ENCODE measurements around the gene TCP11L2.
"Not testable (repeated sequence)": the region's sequence is repeated elsewhere in the genome, so short reads cannot be mapped to it uniquely, and the experiment has no call there.

TCP11L2 gene

GRCh38 chr12:106284358-106285105 is 18.0 kb upstream of the TCP11L2 start:
- no peak for DNase-seq (ENCODE audit: low read depth in 2 of 2)

- DNase-seq (ENCODE audit: low read depth in 2 of 2) = no peak
Measured at GRCh38 chr12:106285982-106286381, 16.6 kb upstream of the TCP11L2 start.

GRCh38 chr12:106286576-106287162 is 15.9 kb upstream of the TCP11L2 start:
- DNase-seq (ENCODE audit: low read depth in 2 of 2) = not testable (repeated sequence)

GRCh38 chr12:106287364-106287763 is 15.2 kb upstream of the TCP11L2 start:
- DNase-seq (ENCODE audit: low read depth in 2 of 2) = no peak

GRCh38 chr12:106288101-106288493 is 14.4 kb upstream of the TCP11L2 start:
- DNase-seq (ENCODE audit: low read depth in 2 of 2) = no peak

GRCh38 chr12:106288494-106289195 is 13.9 kb upstream of the TCP11L2 start:
- DNase-seq (ENCODE audit: low read depth in 2 of 2) = no peak

GRCh38 chr12:106289196-106289681 is 13.3 kb upstream of the TCP11L2 start:
- DNase-seq (ENCODE audit: low read depth in 2 of 2) = no peak

- DNase-seq (ENCODE audit: low read depth in 2 of 2) = no peak
Measured at GRCh38 chr12:106290666-106291065, 11.9 kb upstream of the TCP11L2 start.

GRCh38 chr12:106291342-106291741 is 11.2 kb upstream of the TCP11L2 start:
- no peak for DNase-seq (ENCODE audit: low read depth in 2 of 2)

GRCh38 chr12:106292339-106292738 is 10.2 kb upstream of the TCP11L2 start:
- DNase-seq (ENCODE audit: low read depth in 2 of 2) = no peak

GRCh38 chr12:106296179-106296877 is 6.2 kb upstream of the TCP11L2 start:
- DNase-seq (ENCODE audit: low read depth in 2 of 2) = no peak

- DNase-seq (ENCODE audit: low read depth in 2 of 2) = no peak
Measured at GRCh38 chr12:106297075-106297474, 5.5 kb upstream of the TCP11L2 start.

GRCh38 chr12:106297681-106298080 is 4.9 kb upstream of the TCP11L2 start:
- no peak for DNase-seq (ENCODE audit: low read depth in 2 of 2)

- no peak for DNase-seq (ENCODE audit: low read depth in 2 of 2)
Measured at GRCh38 chr12:106299202-106299774, 3.2 kb upstream of the TCP11L2 start.

GRCh38 chr12:106300761-106301160 is 1.8 kb upstream of the TCP11L2 start:
- DNase-seq (ENCODE audit: low read depth in 2 of 2) = no peak

- DNase-seq (ENCODE audit: low read depth in 2 of 2) = no peak
Measured at GRCh38 chr12:106301241-106301610, 1.3 kb upstream of the TCP11L2 start.

GRCh38 chr12:106301611-106302321 is 767 bp upstream of the TCP11L2 start:
- peak; percentile 9 to 21 for DNase-seq (ENCODE audit: low read depth in 2 of 2)

- peak; percentile 49 to 52 for DNase-seq (ENCODE audit: low read depth in 2 of 2)
Measured at GRCh38 chr12:106303202-106303820, 778 bp downstream of the TCP11L2 start.

- no peak for DNase-seq (ENCODE audit: low read depth in 2 of 2)
Measured at GRCh38 chr12:106304001-106304421, 1.5 kb downstream of the TCP11L2 start.

- DNase-seq (ENCODE audit: low read depth in 2 of 2) = no peak
Measured at GRCh38 chr12:106304797-106305196, 2.3 kb downstream of the TCP11L2 start.

- DNase-seq (ENCODE audit: low read depth in 2 of 2) = no peak
Measured at GRCh38 chr12:106305376-106305775, 2.8 kb downstream of the TCP11L2 start.

Measured in stimulated activated CD4-positive, alpha-beta T cell treated with anti-CD3 and anti-CD28 coated beads, Interleukin-1b, Interleukin-23, amount 100 ng/mL, for 4 hours (primary cell).